GM19438 (cell line): ENCODE measurements around the gene ZC3H4.
"Not testable (repeated sequence)": the region's sequence is repeated elsewhere in the genome, so short reads cannot be mapped to it uniquely, and the experiment has no call there.

Experiments used
- ATAC-seq: cut with Tn5 transposase; IDR thresholded peaks from one replicate; pipeline ENCODE4 v1.9.1; 2021; ENCODE audit warnings: low read depth; ENCODE audit not compliant: unreplicated experiment

Gene ZC3H4

DNA sequence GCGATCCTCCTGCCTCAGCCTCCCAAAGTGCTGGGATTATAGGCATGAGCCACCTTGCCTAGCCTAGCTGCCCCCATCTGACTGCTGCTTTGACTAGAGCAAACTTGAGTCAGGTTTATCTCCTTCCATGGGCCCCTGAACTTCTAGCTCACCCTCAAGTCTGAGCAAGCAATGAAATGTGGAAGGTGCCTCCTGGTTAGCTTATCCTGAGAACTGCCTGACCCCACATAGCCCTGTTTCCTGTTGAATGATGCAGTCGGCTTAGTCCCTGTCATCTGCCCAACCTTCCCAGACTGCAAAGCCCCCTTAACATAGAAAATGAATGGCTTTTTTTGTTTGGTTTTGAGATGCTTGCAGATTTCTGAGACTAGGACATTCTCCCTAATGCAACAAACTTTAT is 56.2 kb downstream of the ZC3H4 start:
- ATAC-seq = no peak

DNA sequence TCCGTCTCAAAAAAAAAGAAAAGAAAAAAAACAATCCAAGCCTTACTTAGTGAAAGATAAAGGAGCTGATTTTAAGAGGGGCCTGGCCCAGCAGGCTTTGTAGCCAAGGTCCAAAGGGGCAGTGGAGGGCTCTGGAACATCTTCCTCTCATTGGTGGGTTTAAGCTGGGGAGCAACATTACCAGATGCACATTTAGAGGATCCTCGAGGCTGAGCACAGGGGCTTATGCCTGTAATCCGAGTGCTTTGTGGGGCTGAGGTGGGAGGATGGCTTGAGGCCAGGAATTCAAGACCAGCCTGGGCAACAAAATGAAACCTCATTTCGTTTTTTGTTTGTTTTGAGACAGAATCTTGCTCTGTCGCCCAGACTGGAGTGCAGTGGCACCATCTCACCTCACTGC is 57.2 kb downstream of the ZC3H4 start:
- ATAC-seq = no peak

GRCh38 chr19:47050562-47050961 is 63.0 kb downstream of the ZC3H4 start:
- not testable (repeated sequence) for ATAC-seq

DNA sequence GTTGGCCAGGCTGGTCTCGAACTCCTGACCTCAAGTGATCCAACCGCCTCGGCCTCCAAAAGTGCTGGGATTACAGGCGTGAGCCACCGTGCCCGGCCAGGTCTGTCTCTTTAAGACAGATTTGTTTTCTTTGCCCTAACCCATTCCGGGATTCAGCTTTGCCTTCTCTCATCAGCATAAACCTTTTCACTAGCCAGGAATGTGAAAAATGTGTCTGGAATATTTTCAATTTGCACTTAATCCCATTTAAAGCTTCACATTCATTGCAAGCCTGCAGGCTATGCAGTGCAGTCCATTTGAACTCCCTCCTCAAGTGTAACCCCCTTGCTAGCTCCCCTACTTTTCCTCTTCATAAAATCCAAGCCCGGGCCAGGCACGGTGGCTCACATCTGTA is 64.3 kb downstream of the ZC3H4 start:
- no peak for ATAC-seq

GRCh38 chr19:47047763-47048405 is 65.7 kb downstream of the ZC3H4 start:
- peak; percentile 52 for ATAC-seq

DNA sequence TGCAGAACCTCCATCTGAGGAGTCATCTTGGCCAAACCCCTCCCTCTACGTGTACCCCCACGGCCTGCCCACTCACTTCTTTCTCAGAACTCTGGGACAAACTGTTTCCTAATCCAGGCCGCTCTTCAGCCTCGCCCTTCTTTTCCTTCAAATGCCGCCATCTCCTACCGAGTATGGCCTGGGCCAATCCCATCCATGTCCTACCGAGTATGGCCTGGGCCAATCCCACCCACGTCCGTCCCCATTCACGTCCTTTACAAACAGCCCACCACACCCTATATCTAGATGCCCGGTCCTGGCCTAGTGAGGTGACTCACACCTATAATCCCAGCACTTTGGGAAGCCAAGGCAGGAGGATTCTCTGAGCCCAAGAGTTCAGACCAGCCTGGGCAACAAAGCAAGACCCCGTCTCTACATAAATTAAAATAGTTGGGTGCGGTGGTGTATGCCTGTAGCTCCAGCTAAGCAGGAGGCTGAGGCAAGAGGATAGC is 66.3 kb downstream of the ZC3H4 start:
- ATAC-seq = no peak

DNA sequence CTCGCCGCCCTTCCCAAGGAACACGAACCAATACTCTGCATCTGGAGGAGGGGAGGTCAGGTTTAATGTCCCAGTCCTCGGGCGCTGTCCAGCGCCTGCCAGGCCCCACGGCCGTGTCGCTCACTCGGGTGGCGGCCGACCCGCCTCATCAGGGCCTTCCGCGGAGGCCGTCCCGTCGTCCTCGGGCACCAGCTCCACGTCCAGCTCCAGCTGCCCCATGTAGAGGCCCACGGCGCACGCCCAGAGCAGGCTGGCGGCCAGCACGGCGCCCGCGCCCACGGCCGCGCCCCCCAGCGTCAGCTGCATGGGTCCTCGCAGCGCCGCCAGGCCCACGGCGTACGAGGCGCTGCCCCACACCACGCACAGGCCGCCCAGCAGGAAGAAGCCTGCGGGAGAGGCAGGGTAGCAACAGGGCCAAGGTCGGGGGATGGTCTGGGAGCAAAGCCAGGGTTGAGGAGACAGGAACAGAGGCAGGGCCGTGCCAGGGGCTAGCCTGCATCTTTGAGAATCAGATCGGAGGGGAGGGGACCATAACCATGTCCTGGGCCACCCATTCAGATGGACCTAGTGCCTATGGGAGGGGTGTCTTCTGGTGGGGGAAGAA is 67.6 kb downstream of the ZC3H4 start:
- ATAC-seq = no peak

- ATAC-seq = no peak
Observed at GRCh38 chr19:47044946-47045866, 68.4 kb downstream of the ZC3H4 start.

- no peak for ATAC-seq
Observed at GRCh38 chr19:47040869-47041268, 72.7 kb downstream of the ZC3H4 start.

GRCh38 chr19:47039239-47039874 is 74.2 kb downstream of the ZC3H4 start:
- no peak for ATAC-seq

- no peak for ATAC-seq
Observed at GRCh38 chr19:47037766-47038165, 75.8 kb downstream of the ZC3H4 start.

- no peak for ATAC-seq
Observed at GRCh38 chr19:47036097-47036651, 77.4 kb downstream of the ZC3H4 start.

GRCh38 chr19:47035127-47036096 is 78.2 kb downstream of the ZC3H4 start:
- ATAC-seq = peak; percentile 85

DNA sequence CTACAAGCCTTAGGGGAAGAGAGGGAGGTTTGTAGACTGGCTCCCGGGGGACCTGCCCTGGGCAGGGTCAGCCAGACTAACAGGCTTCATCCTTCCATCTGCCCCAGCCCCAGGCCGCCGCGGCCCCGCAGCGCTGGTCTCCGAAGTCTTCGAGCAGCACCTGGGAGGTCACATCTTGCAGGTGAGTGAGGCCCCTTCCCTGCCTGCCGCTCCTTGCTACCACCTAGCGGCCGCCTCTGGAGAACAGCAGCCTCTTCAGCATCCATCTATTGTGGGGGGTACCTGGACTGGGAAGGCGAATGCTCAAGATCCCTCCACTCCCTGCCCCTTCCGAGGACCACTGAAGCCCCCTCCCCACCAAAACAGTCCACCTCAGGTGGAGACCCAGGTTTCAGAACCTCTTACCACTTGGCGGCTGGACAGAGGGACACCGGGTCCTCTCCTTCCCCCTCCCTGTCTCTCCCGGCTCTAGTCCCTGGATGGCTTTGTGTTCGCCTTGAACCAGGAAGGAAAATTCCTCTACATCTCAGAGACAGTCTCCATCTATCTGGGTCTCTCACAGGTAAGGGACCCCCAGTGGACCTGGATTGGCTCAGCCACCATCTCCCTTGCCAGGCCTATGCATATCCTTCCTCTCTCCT is 81.3 kb downstream of the ZC3H4 start:
- ATAC-seq = no peak

GRCh38 chr19:47028195-47028601 is 85.4 kb downstream of the ZC3H4 start:
- ATAC-seq = no peak

- no peak for ATAC-seq
Observed at GRCh38 chr19:47027586-47028088, 85.9 kb downstream of the ZC3H4 start.

GRCh38 chr19:47026889-47027288 is 86.7 kb downstream of the ZC3H4 start:
- ATAC-seq = no peak

GRCh38 chr19:47026156-47026555 is 87.4 kb downstream of the ZC3H4 start:
- no peak for ATAC-seq

DNA sequence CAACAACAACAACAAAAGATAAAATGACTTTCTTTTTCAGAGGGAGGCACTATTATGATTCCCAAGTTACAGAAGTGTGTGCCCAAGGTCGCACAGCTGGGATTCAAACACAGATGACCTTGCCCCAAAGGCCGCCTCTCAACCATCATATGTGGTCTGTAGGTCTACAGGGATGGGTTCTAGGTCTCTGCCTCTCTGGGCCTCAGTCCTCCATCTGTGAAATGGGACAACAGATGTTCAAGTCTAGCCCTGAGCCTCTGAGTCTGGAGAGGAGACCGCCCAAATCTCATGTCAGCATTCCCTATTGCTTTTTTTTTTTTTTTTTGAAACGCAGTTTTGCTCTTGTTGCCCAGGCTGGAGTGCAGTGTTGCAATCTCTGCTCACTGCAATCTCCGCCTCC is 89.1 kb downstream of the ZC3H4 start:
- no peak for ATAC-seq
